Liver (tissue), 9 donors: ENCODE data around the gene PGAP1. TPM values are rescaled to one million over a fixed set of nuclear protein-coding genes. Genes with fewer than 3 reads are reported as not detected.

Source experiments
- DNase-seq: peaks from one replicate; pipeline ENCODE4 v3.0.0-alpha.2; 2017; ENCODE audit warnings: low spot score
- H3K27ac ChIP-seq, 2 donors: one replicate each; pipeline ENCODE4 v1.7.0; 2013; ENCODE audit warnings: inconsistent platforms in 2 of 2, low read length in 2 of 2, control low read depth in 1 of 2, low read depth in 1 of 2, mild to moderate bottlenecking in 1 of 2
- H3K27me3 ChIP-seq, 4 donors: one replicate each; pipeline versions ENCODE4 v1.6.1 to v1.7.0; 2013; ENCODE audit warnings: low read length in 3 of 4, inconsistent platforms in 1 of 4, mild to moderate bottlenecking in 1 of 4, moderate library complexity in 1 of 4; ENCODE audit not compliant: control insufficient read depth in 4 of 4, insufficient read depth in 4 of 4
- H3K36me3 ChIP-seq, 4 donors: one replicate each; pipeline versions ENCODE4 v1.6.1 to v1.7.0; 2013; ENCODE audit warnings: low read length in 3 of 4, mild to moderate bottlenecking in 3 of 4, low read depth in 1 of 4, moderate library complexity in 1 of 4; ENCODE audit not compliant: control insufficient read depth in 4 of 4, insufficient read depth in 3 of 4
- H3K4me1 ChIP-seq, 4 donors: one replicate each; pipeline versions ENCODE4 v1.6.1 to v1.7.0; 2013; ENCODE audit warnings: low read length in 3 of 4, mild to moderate bottlenecking in 3 of 4, moderate library complexity in 1 of 4; ENCODE audit not compliant: control insufficient read depth in 4 of 4, insufficient read depth in 4 of 4
- H3K4me3 ChIP-seq, 3 donors: one replicate each; pipeline versions ENCODE4 v1.6.1 to v1.7.0; 2013; ENCODE audit warnings: low read length in 3 of 3, control low read depth in 1 of 3, low read depth in 1 of 3, mild to moderate bottlenecking in 1 of 3
- H3K9ac ChIP-seq, 2 donors: one replicate each; pipeline ENCODE4 v1.7.0; 2013; ENCODE audit warnings: low read length in 2 of 2, mild to moderate bottlenecking in 2 of 2, moderate library complexity in 2 of 2, control low read depth in 1 of 2, low read depth in 1 of 2
- H3K9me3 ChIP-seq, 4 donors: one replicate each; pipeline versions ENCODE4 v1.6.1 to v1.7.0; 2013; ENCODE audit warnings: low read length in 3 of 4; ENCODE audit not compliant: control insufficient read depth in 4 of 4
- EGR1 ChIP-seq, 2 donors: IDR thresholded peaks; 2 replicates each; pipeline ENCODE4 v1.6.1; 2016 to 2018; ENCODE audit warnings: antibody characterized with exemption in 2 of 2, low read depth in 2 of 2
- FOXA1 ChIP-seq: IDR thresholded peaks from 2 replicates; pipeline ENCODE4 v1.6.1; 2016; ENCODE audit warnings: antibody characterized with exemption
- FOXA2 ChIP-seq: IDR thresholded peaks from 2 replicates; pipeline ENCODE4 v1.6.1; 2016; ENCODE audit warnings: antibody characterized with exemption
- GABPA ChIP-seq, 2 donors: IDR thresholded peaks in 1 of 2; conservative IDR thresholded peaks in 1 of 2; 2 replicates each; pipeline ENCODE4 v1.6.1; 2016; ENCODE audit warnings: antibody characterized with exemption in 2 of 2, mild to moderate bottlenecking in 1 of 2, moderate library complexity in 1 of 2
- HNF4A ChIP-seq, 2 donors: conservative IDR thresholded peaks; 2 replicates each; pipeline ENCODE4 v1.6.1; 2016; ENCODE audit warnings: antibody characterized with exemption in 2 of 2, mild to moderate bottlenecking in 2 of 2
- HNF4G ChIP-seq: IDR thresholded peaks from 2 replicates; pipeline ENCODE4 v1.6.1; 2016; ENCODE audit warnings: antibody characterized with exemption
- JUND ChIP-seq, 2 donors: IDR thresholded peaks; 2 replicates each; pipeline ENCODE4 v1.6.1; 2016; ENCODE audit warnings: antibody characterized with exemption in 2 of 2
- NR2F2 ChIP-seq: IDR thresholded peaks from 2 replicates; pipeline ENCODE4 v1.6.1; 2016; ENCODE audit warnings: antibody characterized with exemption
- RAD21 ChIP-seq, 2 donors: IDR thresholded peaks; 2 replicates each; pipeline ENCODE4 v1.6.1; 2016; ENCODE audit warnings: antibody characterized with exemption in 2 of 2, mild to moderate bottlenecking in 2 of 2
- RXRA ChIP-seq, 2 donors: IDR thresholded peaks; 2 replicates each; pipeline ENCODE4 v1.6.1; 2017 to 2018; ENCODE audit warnings: antibody characterized with exemption in 2 of 2, mild to moderate bottlenecking in 1 of 2
- SP1 ChIP-seq: IDR thresholded peaks from 2 replicates; pipeline ENCODE4 v1.6.1; 2018; ENCODE audit warnings: antibody characterized with exemption, mild to moderate bottlenecking
- TAF1 ChIP-seq: conservative IDR thresholded peaks from 2 replicates; pipeline ENCODE4 v1.6.1; 2016; ENCODE audit warnings: antibody characterized with exemption, mild to moderate bottlenecking
- YY1 ChIP-seq: IDR thresholded peaks from 2 replicates; pipeline ENCODE4 v1.6.1; 2016; ENCODE audit warnings: antibody characterized with exemption, mild to moderate bottlenecking
- WGBS: extraction: QIAGEN DNeasy Blood & Tissue Kit; methylation state at CpG from one replicate; pipeline ENCODE4 v1.1.7; 2013; 5-methylcytosine and 5-hydroxymethylcytosine counted together
- polyA plus RNA-seq, 2 donors: library from polyadenylated mRNA; stranded (reverse) in 1 of 2; unstranded in 1 of 2; fragments of 200-250 nt in 1 of 2; fragments of >200 nt in 1 of 2; fragmentation: Nextera tagmentation in 1 of 2; extraction: Ambion mirVana in 1 of 2; gene quantifications; one replicate each; pipeline versions ENCODE4 v1.2.1 to v1.2.3, GENCODE V29; 2013 to 2015
- total RNA-seq, 2 donors: library from RNA; depleted of rRNA; stranded (reverse); fragments of >200 nt; gene quantifications; one replicate each; pipeline ENCODE4 v1.2.3, GENCODE V29; 2014
- TF ChIP-seq, protein P1 (sequence below): IDR thresholded peaks from 2 replicates; pipeline ENCODE4 v1.6.1; 2016; ENCODE audit warnings: antibody characterized with exemption
- TF ChIP-seq, protein P2 (sequence below): fragments of 150-350 bp; IDR thresholded peaks from 2 replicates; pipeline ENCODE4 v1.5.1; 2017; ENCODE audit warnings: improper control_type of control experiment, low read depth, low read length; ENCODE audit not compliant: missing input control
- TF ChIP-seq, protein P3 (sequence below): IDR thresholded peaks from 2 replicates; pipeline ENCODE4 v1.6.1; 2016; ENCODE audit warnings: antibody characterized with exemption
- TF ChIP-seq, protein P4 (sequence below): IDR thresholded peaks from 2 replicates; pipeline ENCODE4 v1.6.1; 2016; ENCODE audit warnings: antibody characterized with exemption
- TF ChIP-seq, protein P5 (sequence below): IDR thresholded peaks from 2 replicates; pipeline ENCODE4 v1.6.1; 2016; ENCODE audit warnings: antibody characterized with exemption, mild to moderate bottlenecking
- donor health status: healthy.
- donor health status: healthy.
- donor health status: healthy.
- donor health status: healthy.
- donor health status: healthy.

The PGAP1 gene
- total and polyA plus RNA-seq, 4 donors: 0.54 to 5.8 (median 2.3) TPM

DNA sequence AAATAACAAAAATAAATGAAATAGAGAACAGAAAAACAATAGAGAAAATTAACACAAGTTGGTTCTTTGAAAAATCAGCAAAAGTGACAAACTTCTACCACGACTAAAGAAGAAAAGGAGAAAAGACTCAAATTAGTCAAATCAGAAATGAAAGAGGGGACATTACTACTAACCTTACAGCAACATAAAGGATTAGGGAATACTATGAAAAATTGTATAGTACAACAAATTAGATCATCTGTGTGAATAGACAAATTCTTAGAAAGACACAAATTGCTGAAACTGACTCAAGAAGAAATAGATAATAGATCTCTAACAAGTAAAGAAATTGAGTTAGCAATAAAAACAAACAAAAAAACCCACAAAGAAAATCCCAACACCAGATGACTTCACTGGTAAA lies 48.5 kb upstream of the PGAP1 start:
- no peaks in the 10 kb centered on the region for H3K36me3 ChIP-seq
- TF ChIP-seq HNF4A (conservative IDR thresholded peaks at IDR 0.05): no peak
- TF ChIP-seq HNF4G: no peak
- TF ChIP-seq TAF1: no peak
- no peak for TF ChIP-seq GABPA (IDR thresholded peaks at IDR 0.05 in 1 of 2, conservative IDR thresholded peaks at IDR 0.05 in 1 of 2)
- TF ChIP-seq SP1: no peak
- TF ChIP-seq, protein P1, sequence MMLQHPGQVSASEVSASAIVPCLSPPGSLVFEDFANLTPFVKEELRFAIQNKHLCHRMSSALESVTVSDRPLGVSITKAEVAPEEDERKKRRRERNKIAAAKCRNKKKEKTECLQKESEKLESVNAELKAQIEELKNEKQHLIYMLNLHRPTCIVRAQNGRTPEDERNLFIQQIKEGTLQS: no peak
- no peak for TF ChIP-seq RAD21 (IDR thresholded peaks at IDR 0.05)
- no peak for TF ChIP-seq FOXA1
- TF ChIP-seq, protein P2, sequence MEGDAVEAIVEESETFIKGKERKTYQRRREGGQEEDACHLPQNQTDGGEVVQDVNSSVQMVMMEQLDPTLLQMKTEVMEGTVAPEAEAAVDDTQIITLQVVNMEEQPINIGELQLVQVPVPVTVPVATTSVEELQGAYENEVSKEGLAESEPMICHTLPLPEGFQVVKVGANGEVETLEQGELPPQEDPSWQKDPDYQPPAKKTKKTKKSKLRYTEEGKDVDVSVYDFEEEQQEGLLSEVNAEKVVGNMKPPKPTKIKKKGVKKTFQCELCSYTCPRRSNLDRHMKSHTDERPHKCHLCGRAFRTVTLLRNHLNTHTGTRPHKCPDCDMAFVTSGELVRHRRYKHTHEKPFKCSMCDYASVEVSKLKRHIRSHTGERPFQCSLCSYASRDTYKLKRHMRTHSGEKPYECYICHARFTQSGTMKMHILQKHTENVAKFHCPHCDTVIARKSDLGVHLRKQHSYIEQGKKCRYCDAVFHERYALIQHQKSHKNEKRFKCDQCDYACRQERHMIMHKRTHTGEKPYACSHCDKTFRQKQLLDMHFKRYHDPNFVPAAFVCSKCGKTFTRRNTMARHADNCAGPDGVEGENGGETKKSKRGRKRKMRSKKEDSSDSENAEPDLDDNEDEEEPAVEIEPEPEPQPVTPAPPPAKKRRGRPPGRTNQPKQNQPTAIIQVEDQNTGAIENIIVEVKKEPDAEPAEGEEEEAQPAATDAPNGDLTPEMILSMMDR: no peak
- TF ChIP-seq, protein P3, sequence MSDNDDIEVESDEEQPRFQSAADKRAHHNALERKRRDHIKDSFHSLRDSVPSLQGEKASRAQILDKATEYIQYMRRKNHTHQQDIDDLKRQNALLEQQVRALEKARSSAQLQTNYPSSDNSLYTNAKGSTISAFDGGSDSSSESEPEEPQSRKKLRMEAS: no peak
- TF ChIP-seq, protein P4, sequence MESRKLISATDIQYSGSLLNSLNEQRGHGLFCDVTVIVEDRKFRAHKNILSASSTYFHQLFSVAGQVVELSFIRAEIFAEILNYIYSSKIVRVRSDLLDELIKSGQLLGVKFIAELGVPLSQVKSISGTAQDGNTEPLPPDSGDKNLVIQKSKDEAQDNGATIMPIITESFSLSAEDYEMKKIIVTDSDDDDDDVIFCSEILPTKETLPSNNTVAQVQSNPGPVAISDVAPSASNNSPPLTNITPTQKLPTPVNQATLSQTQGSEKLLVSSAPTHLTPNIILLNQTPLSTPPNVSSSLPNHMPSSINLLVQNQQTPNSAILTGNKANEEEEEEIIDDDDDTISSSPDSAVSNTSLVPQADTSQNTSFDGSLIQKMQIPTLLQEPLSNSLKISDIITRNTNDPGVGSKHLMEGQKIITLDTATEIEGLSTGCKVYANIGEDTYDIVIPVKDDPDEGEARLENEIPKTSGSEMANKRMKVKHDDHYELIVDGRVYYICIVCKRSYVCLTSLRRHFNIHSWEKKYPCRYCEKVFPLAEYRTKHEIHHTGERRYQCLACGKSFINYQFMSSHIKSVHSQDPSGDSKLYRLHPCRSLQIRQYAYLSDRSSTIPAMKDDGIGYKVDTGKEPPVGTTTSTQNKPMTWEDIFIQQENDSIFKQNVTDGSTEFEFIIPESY: no peak
- TF ChIP-seq FOXA2: no peak
- no peak for TF ChIP-seq RXRA (IDR thresholded peaks at IDR 0.05)
- H3K9ac ChIP-seq: no peak overlapping the region
- H3K4me3 ChIP-seq: no peak overlapping the region
- H3K4me1 ChIP-seq: no peaks in the 10 kb centered on the region
- H3K27ac ChIP-seq: no peak overlapping the region
- H3K9me3 ChIP-seq: no peaks in the 10 kb centered on the region
- H3K27me3 ChIP-seq: no peaks in the 10 kb centered on the region
- no peak for DNase-seq
- 78% methylated on average over 1 of the region's 1 CpG for WGBS

DNA sequence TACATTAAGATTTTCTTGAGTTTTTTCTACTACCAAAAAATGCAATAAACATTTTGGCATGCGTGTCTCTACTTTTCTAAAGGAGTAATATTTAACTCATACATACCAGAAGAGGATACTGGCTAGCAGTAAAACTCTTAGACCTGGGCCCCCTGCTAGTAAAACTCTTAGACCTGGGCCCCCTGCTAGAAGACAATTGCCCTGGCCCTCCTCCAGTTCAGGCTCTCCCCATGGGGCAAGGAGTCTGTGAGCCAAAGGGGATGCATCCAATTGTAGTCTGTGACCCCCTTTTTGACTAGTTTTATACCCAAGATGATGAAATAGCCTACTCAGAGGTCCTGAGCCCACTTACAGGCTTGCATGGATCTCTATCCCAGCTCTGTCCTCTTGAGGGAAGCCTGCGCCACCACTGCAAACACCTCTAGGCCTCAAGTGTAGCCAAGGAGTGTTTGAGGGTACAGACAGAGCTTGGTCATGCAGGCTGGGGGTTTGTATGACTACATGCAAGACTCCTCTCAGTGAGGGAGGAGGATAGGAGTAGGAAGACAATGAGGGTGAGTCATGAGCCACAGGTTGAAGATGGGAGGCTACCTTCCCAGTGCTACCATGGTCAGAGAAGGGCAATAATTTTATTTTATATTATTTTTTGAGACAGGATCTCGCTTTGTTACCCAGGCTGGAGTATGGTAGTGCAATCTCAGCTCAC lies 45.2 kb upstream of the PGAP1 start:
- H3K4me1 ChIP-seq: no peaks in the 10 kb centered on the region
- no peak for DNase-seq
- no peak for TF ChIP-seq HNF4G
- TF ChIP-seq NR2F2: no peak
- TF ChIP-seq, protein P5, sequence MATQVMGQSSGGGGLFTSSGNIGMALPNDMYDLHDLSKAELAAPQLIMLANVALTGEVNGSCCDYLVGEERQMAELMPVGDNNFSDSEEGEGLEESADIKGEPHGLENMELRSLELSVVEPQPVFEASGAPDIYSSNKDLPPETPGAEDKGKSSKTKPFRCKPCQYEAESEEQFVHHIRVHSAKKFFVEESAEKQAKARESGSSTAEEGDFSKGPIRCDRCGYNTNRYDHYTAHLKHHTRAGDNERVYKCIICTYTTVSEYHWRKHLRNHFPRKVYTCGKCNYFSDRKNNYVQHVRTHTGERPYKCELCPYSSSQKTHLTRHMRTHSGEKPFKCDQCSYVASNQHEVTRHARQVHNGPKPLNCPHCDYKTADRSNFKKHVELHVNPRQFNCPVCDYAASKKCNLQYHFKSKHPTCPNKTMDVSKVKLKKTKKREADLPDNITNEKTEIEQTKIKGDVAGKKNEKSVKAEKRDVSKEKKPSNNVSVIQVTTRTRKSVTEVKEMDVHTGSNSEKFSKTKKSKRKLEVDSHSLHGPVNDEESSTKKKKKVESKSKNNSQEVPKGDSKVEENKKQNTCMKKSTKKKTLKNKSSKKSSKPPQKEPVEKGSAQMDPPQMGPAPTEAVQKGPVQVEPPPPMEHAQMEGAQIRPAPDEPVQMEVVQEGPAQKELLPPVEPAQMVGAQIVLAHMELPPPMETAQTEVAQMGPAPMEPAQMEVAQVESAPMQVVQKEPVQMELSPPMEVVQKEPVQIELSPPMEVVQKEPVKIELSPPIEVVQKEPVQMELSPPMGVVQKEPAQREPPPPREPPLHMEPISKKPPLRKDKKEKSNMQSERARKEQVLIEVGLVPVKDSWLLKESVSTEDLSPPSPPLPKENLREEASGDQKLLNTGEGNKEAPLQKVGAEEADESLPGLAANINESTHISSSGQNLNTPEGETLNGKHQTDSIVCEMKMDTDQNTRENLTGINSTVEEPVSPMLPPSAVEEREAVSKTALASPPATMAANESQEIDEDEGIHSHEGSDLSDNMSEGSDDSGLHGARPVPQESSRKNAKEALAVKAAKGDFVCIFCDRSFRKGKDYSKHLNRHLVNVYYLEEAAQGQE: no peak
- no peak for TF ChIP-seq HNF4A (conservative IDR thresholded peaks at IDR 0.05)
- no peak for TF ChIP-seq EGR1 (IDR thresholded peaks at IDR 0.05; ENCODE audit: low read depth in 2 of 2)
- TF ChIP-seq, protein P4: no peak
- no peak for TF ChIP-seq SP1
- TF ChIP-seq FOXA1: no peak
- TF ChIP-seq, protein P2: no peak
- TF ChIP-seq, protein P1: no peak
- no peak for TF ChIP-seq RAD21 (IDR thresholded peaks at IDR 0.05)
- no peak for TF ChIP-seq YY1
- no peak for TF ChIP-seq RXRA (IDR thresholded peaks at IDR 0.05)
- TF ChIP-seq TAF1: no peak
- TF ChIP-seq GABPA (IDR thresholded peaks at IDR 0.05 in 1 of 2, conservative IDR thresholded peaks at IDR 0.05 in 1 of 2): no peak
- no peak for TF ChIP-seq FOXA2
- no peak for TF ChIP-seq JUND (IDR thresholded peaks at IDR 0.05)
- H3K9ac ChIP-seq: no peak overlapping the region
- H3K27ac ChIP-seq: no peak overlapping the region
- 67% methylated on average over 3 of the region's 3 CpGs for WGBS
- H3K4me3 ChIP-seq: no peak overlapping the region
- no peaks in the 10 kb centered on the region for H3K27me3 ChIP-seq
- no peaks in the 10 kb centered on the region for H3K36me3 ChIP-seq
- H3K9me3 ChIP-seq: no peaks in the 10 kb centered on the region
